Activated CD4-positive, alpha-beta T cell treated with anti-CD3 and anti-CD28 coated beads, Interleukin-2, amount 50 U/mL, for 16 hours (primary cell): ENCODE measurements around the gene UBE2G2.

ENCODE experiments used
- DNase-seq: peaks from one replicate; pipeline ENCODE4 v3.0.0-alpha.2; 2020

Gene UBE2G2

GRCh38 chr21:44814498-44815023 lies 12.9 kb upstream of the UBE2G2 start:
- no peak for DNase-seq

GRCh38 chr21:44813727-44814126 lies 12.1 kb upstream of the UBE2G2 start:
- no peak for DNase-seq

GRCh38 chr21:44813149-44813548 lies 11.5 kb upstream of the UBE2G2 start:
- DNase-seq: no peak

- DNase-seq: no peak
Measured at GRCh38 chr21:44812640-44813039, 11.0 kb upstream of the UBE2G2 start.

GRCh38 chr21:44810779-44811178 lies 9.2 kb upstream of the UBE2G2 start:
- DNase-seq: no peak

GRCh38 chr21:44805859-44806258 lies 4.2 kb upstream of the UBE2G2 start:
- DNase-seq: no peak

GRCh38 chr21:44805226-44805625 lies 3.6 kb upstream of the UBE2G2 start:
- no peak for DNase-seq

- no peak for DNase-seq
Measured at GRCh38 chr21:44804762-44805161, 3.1 kb upstream of the UBE2G2 start.

GRCh38 chr21:44803651-44804050 lies 2.0 kb upstream of the UBE2G2 start:
- DNase-seq: no peak

- peak; percentile 27 for DNase-seq
Measured at GRCh38 chr21:44802396-44803153, 955 bp upstream of the UBE2G2 start.

GRCh38 chr21:44800971-44801467 lies 601 bp downstream of the UBE2G2 start:
- DNase-seq: peak; percentile 46

- peak; percentile 36 for DNase-seq
Measured at GRCh38 chr21:44800103-44800502, 1.5 kb downstream of the UBE2G2 start.

GRCh38 chr21:44799646-44800045 lies 2.0 kb downstream of the UBE2G2 start:
- DNase-seq: no peak

GRCh38 chr21:44797775-44798174 lies 3.8 kb downstream of the UBE2G2 start:
- DNase-seq: no peak

- DNase-seq: no peak
Measured at GRCh38 chr21:44795342-44795741, 6.3 kb downstream of the UBE2G2 start.

GRCh38 chr21:44793592-44794374 lies 7.8 kb downstream of the UBE2G2 start:
- no peak for DNase-seq

GRCh38 chr21:44792702-44793591 lies 8.7 kb downstream of the UBE2G2 start:
- peak; percentile 56 for DNase-seq

- DNase-seq: no peak
Measured at GRCh38 chr21:44791993-44792392, 9.6 kb downstream of the UBE2G2 start.

- DNase-seq: no peak
Measured at GRCh38 chr21:44791246-44791645, 10.4 kb downstream of the UBE2G2 start.

- DNase-seq: no peak
Measured at GRCh38 chr21:44790368-44790767, 11.3 kb downstream of the UBE2G2 start.

GRCh38 chr21:44789880-44790279 lies 11.7 kb downstream of the UBE2G2 start:
- DNase-seq: no peak

GRCh38 chr21:44785620-44786335 lies 15.8 kb downstream of the UBE2G2 start:
- DNase-seq: no peak
